WTC11 (cell line): ENCODE measurements around the gene DISP2. TPM values are rescaled to one million over a fixed set of nuclear protein-coding genes. Genes with fewer than 3 reads are reported as not detected.

ENCODE experiments used
- ATAC-seq: fragments of 200-7000 bp; cut with Tn5 transposase; 2 replicates; pipeline ENCODE4 v1.10.0; 2021; ENCODE audit warnings: mild to moderate bottlenecking, moderate library complexity
- CTCF ChIA-PET: fragments of 300-600 bp; sonication (Branson Sonifier 250); formaldehyde crosslinking; loops from one replicate; lab custom pipeline; 2021; ENCODE audit warnings: antibody characterized with exemption; lab: Charles Lee
- POLR2A ChIA-PET: fragments of 350-600 bp; sonication (Branson Sonifier 250); formaldehyde crosslinking; loops from one replicate; lab custom pipeline; 2021; ENCODE audit warnings: antibody characterized with exemption; lab: Charles Lee
- DNase-seq: peaks from one replicate; pipeline ENCODE4 v3.0.0; 2021; ENCODE audit warnings: low spot score
- H3K27ac Mint-ChIP-seq: 2 replicates; pipeline ENCODE4 v1.8.0; 2021; ENCODE audit warnings: mixed read lengths
- H3K27me3 Mint-ChIP-seq: 2 replicates; pipeline ENCODE4 v1.8.0; 2021; ENCODE audit warnings: low read depth, mild to moderate bottlenecking, moderate library complexity, mixed read lengths
- H3K36me3 Mint-ChIP-seq: 2 replicates; pipeline ENCODE4 v1.8.0; 2021; ENCODE audit warnings: mixed read lengths
- H3K4me1 Mint-ChIP-seq: 2 replicates; pipeline ENCODE4 v1.8.0; 2022; ENCODE audit warnings: mixed read lengths
- H3K4me3 Mint-ChIP-seq: 2 replicates; pipeline ENCODE4 v1.8.0; 2021; ENCODE audit warnings: mild to moderate bottlenecking, moderate library complexity, mixed read lengths
- H3K9me3 Mint-ChIP-seq: 2 replicates; pipeline ENCODE4 v1.8.0; 2021; ENCODE audit warnings: mixed read lengths
- ARID4B ChIP-seq: sonication (generic); formaldehyde crosslinking; IDR thresholded peaks from 2 replicates; pipeline ENCODE4 v1.8.0; 2023; ENCODE audit warnings: missing genetic modification reagents, mild to moderate bottlenecking, borderline replicate concordance
- ATF1 ChIP-seq: sonication (generic); formaldehyde crosslinking; IDR thresholded peaks from 2 replicates; pipeline ENCODE4 v1.8.1; 2023; ENCODE audit warnings: mild to moderate bottlenecking, moderate library complexity, missing genetic modification reagents
- CDX4 ChIP-seq: fragments of 250-450 bp; sonication (Bioruptor Pico); IDR thresholded peaks from 2 replicates; pipeline ENCODE4 v1.9.0; 2021; ENCODE audit warnings: moderate library complexity, mild to moderate bottlenecking, inconsistent platforms, borderline replicate concordance
- CREB1 ChIP-seq: sonication (generic); formaldehyde crosslinking; IDR thresholded peaks from 2 replicates; pipeline ENCODE4 v1.8.0; 2023; ENCODE audit warnings: mild to moderate bottlenecking, missing genetic modification reagents
- EMX1 ChIP-seq: fragments of 250-450 bp; sonication (Bioruptor Pico); IDR thresholded peaks from 2 replicates; pipeline ENCODE4 v1.8.0; 2021; ENCODE audit warnings: mild to moderate bottlenecking
- ESRRA ChIP-seq: sonication (generic); formaldehyde crosslinking; IDR thresholded peaks from 2 replicates; pipeline ENCODE4 v1.8.1; 2022; ENCODE audit warnings: mild to moderate bottlenecking, missing genetic modification reagents, borderline replicate concordance
- ETV6 ChIP-seq: sonication (generic); formaldehyde crosslinking; IDR thresholded peaks from 2 replicates; pipeline ENCODE4 v1.8.1; 2022; ENCODE audit warnings: mild to moderate bottlenecking, missing genetic modification reagents
- IRF1 ChIP-seq: sonication (generic); formaldehyde crosslinking; IDR thresholded peaks from 2 replicates; pipeline ENCODE4 v1.8.0; 2023; ENCODE audit warnings: missing genetic modification reagents
- IRF2 ChIP-seq: sonication (generic); formaldehyde crosslinking; IDR thresholded peaks from 2 replicates; pipeline ENCODE4 v1.8.0; 2022; ENCODE audit warnings: low read depth, missing genetic modification reagents, borderline replicate concordance
- MAX ChIP-seq: sonication (generic); formaldehyde crosslinking; IDR thresholded peaks from 2 replicates; pipeline ENCODE4 v1.8.0; 2022; ENCODE audit warnings: mild to moderate bottlenecking, missing genetic modification reagents
- NFE2L1 ChIP-seq: sonication (generic); formaldehyde crosslinking; IDR thresholded peaks from 2 replicates; pipeline ENCODE4 v1.8.1; 2023; ENCODE audit warnings: missing genetic modification reagents
- NFYB ChIP-seq: sonication (generic); formaldehyde crosslinking; conservative IDR thresholded peaks from 2 replicates; pipeline ENCODE4 v1.8.0; 2022; ENCODE audit warnings: low read depth, missing genetic modification reagents
- NR1H2 ChIP-seq: sonication (generic); formaldehyde crosslinking; IDR thresholded peaks from 2 replicates; pipeline ENCODE4 v1.9.0; 2021; ENCODE audit warnings: mild to moderate bottlenecking, moderate library complexity, missing genetic modification reagents
- NR2C2 ChIP-seq: sonication (generic); formaldehyde crosslinking; IDR thresholded peaks from 2 replicates; pipeline ENCODE4 v1.8.0; 2022; ENCODE audit warnings: mild to moderate bottlenecking, missing genetic modification reagents
- ZBTB21 ChIP-seq: sonication (generic); formaldehyde crosslinking; IDR thresholded peaks from 2 replicates; pipeline ENCODE4 v1.8.1; 2023; ENCODE audit warnings: mild to moderate bottlenecking, missing genetic modification reagents, borderline replicate concordance
- ZNF512 ChIP-seq: sonication (generic); formaldehyde crosslinking; IDR thresholded peaks from 2 replicates; pipeline ENCODE4 v1.8.1; 2022; ENCODE audit warnings: missing genetic modification reagents, borderline replicate concordance
- ZNF671 ChIP-seq: fragments of 250-450 bp; sonication (Bioruptor Pico); IDR thresholded peaks from 2 replicates; pipeline ENCODE4 v1.8.0; 2021; ENCODE audit warnings: mild to moderate bottlenecking
- total RNA-seq: library from RNA; stranded (reverse); gene quantifications from 3 replicates; pipeline ENCODE4 v1.2.3, GENCODE V29; 2021
- TF ChIP-seq, protein P1 (sequence below): sonication (generic); formaldehyde crosslinking; conservative IDR thresholded peaks from 2 replicates; pipeline ENCODE4 v1.8.1; 2022; ENCODE audit warnings: mild to moderate bottlenecking, missing genetic modification reagents

Gene DISP2
- total RNA-seq, 1 experiment from 2014 or later, result 3.5 TPM

- peak; percentile 17 for ATAC-seq
- CTCF ChIA-PET, result interaction anchor here (0.6 to 8.3 kb wide), 15 partner anchors 11 to 97 kb away, joined by 3 to 234 read pairs (median 6); partner anchors contain the start of genes CCDC9B, PAK6 and PLCB2
- no peaks in the 10 kb centered on the region for H3K9me3 Mint-ChIP-seq
- DNase-seq, result no peak
- H3K27me3 Mint-ChIP-seq, result peaks cover 9% of the 10 kb centered on the region
- peak overlapping the region; percentile 83 for H3K27ac Mint-ChIP-seq
- peaks cover 15% of the 10 kb centered on the region; the same call in 1 of the 2 replicates for H3K36me3 Mint-ChIP-seq
- TF ChIP-seq MAX (0 out of 2 replicates have a peak, but pooled peaks have one; percentile 46), ZNF671 (CRISPR knock-in tag) (no peak), ETV6 (CRISPR knock-in tag) (peak; percentile 46; the same call in 1 of the 2 replicates)
- H3K4me1 Mint-ChIP-seq, result peaks cover 54% of the 10 kb centered on the region
- peak overlapping the region; percentile 41 for H3K4me3 Mint-ChIP-seq
- POLR2A ChIA-PET, result interaction anchor here (1.1 to 1.7 kb wide), 2 partner anchors 10 to 36 kb away, joined by 3 to 6 read pairs; no protein-coding TSS in a partner anchor
Observed at GRCh38 chr15:40327457-40327856, 30.6 kb upstream of the DISP2 start.

- DNase-seq (no peak), ATAC-seq (no peak)
- CTCF ChIA-PET, result interaction anchor here (1.0 to 8.3 kb wide), 13 partner anchors 11 to 94 kb away, joined by 3 to 234 read pairs (median 5); partner anchors contain the start of genes ANKRD63, CCDC9B, IVD and PAK6
- Mint-ChIP-seq H3K27ac (peak overlapping the region; percentile 83), H3K4me3 (peak overlapping the region; percentile 38), H3K36me3 (peaks cover 15% of the 10 kb centered on the region; the same call in 1 of the 2 replicates), H3K4me1 (peaks cover 50% of the 10 kb centered on the region), H3K27me3 (peaks cover 4% of the 10 kb centered on the region), H3K9me3 (no peaks in the 10 kb centered on the region)
- POLR2A ChIA-PET, result interaction anchor here (1.7 kb wide), 1 partner anchor 9 kb away, joined by 6 read pairs; no protein-coding TSS in a partner anchor
- TF ChIP-seq ARID4B (CRISPR knock-in tag), result no peak
- TF ChIP-seq CDX4 (CRISPR knock-in tag), result no peak
- TF ChIP-seq IRF1, result no peak
- TF ChIP-seq ESRRA (CRISPR knock-in tag), result no peak
- no peak for TF ChIP-seq ATF1 (CRISPR knock-in tag)
Observed at GRCh38 chr15:40328176-40328575, 29.8 kb upstream of the DISP2 start.

DNA sequence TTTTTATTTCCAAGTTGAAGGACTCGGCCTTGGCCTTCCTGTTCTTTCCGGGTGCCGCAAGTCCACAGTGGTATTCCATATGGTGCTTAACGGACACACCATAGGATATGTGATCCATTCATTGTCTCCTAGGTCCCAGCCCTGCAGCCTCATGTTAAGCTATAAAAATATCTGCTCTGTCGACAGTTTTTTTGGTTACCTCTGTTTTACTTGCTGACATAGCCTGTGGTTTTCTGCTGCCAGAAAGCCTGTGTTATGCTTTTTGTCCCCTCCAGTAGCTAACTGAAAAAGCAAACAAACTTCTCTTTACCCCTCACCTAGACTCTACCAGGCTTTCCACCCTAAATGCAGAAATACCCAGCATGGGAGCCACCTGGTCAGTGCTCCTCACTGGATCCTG lies 29.3 kb upstream of the DISP2 start:
- POLR2A ChIA-PET, result interaction anchor here (1.7 kb wide), 1 partner anchor 8 kb away, joined by 6 read pairs; no protein-coding TSS in a partner anchor

More for the DNA sequence above, 29.3 kb upstream of the DISP2 start:
- CTCF ChIA-PET, result interaction anchor here (1.0 to 8.3 kb wide), 10 partner anchors 10 to 93 kb away, joined by 3 to 234 read pairs (median 18); partner anchors contain the start of genes ANKRD63, CCDC9B, IVD and PLCB2
- H3K9me3 Mint-ChIP-seq, result no peaks in the 10 kb centered on the region
- H3K4me3 Mint-ChIP-seq, result peak overlapping the region; percentile 38; the same call in 1 of the 2 replicates
- no peak for DNase-seq
- TF ChIP-seq EMX1 (CRISPR knock-in tag) (no peak), ZNF512 (CRISPR knock-in tag) (no peak), IRF2 (CRISPR knock-in tag) (no peak), NR1H2 (no peak), NFYB (CRISPR knock-in tag) (no peak), CREB1 (CRISPR knock-in tag) (no peak), CDX4 (CRISPR knock-in tag) (no peak), ZBTB21 (no peak), NR2C2 (CRISPR knock-in tag) (no peak), NFE2L1 (CRISPR knock-in tag) (no peak)
- TF ChIP-seq, protein P1, sequence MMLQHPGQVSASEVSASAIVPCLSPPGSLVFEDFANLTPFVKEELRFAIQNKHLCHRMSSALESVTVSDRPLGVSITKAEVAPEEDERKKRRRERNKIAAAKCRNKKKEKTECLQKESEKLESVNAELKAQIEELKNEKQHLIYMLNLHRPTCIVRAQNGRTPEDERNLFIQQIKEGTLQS (CRISPR knock-in tag), result no peak
- peak overlapping the region; percentile 83; the same call in 1 of the 2 replicates for H3K27ac Mint-ChIP-seq
- H3K36me3 Mint-ChIP-seq, result peaks cover 15% of the 10 kb centered on the region; the same call in 1 of the 2 replicates
- H3K27me3 Mint-ChIP-seq, result peaks cover 4% of the 10 kb centered on the region
- no peak for ATAC-seq
- H3K4me1 Mint-ChIP-seq, result peaks cover 52% of the 10 kb centered on the region
